Tibial nerve (tissue), 4 donors: ENCODE measurements around the gene AGAP6.
"Not testable (repeated sequence)": the region's sequence is repeated elsewhere in the genome, so short reads cannot be mapped to it uniquely, and the experiment has no call there.

Source experiments
- EP300 ChIP-seq, 2 donors: sonication (generic); formaldehyde crosslinking; IDR thresholded peaks; one replicate each; pipeline ENCODE4 v1.6.1; 2017; ENCODE audit warnings: antibody characterized with exemption in 2 of 2, mild to moderate bottlenecking in 1 of 2
- TF ChIP-seq, protein P1 (sequence below), 5 experiments: fragments of 200-600 bp in 3 of 5; fragments of 450-650 bp in 2 of 5; sonication (generic) in 3 of 5; IDR thresholded peaks; one replicate each; pipeline ENCODE4 v1.5.1; 2016 to 2019; ENCODE audit warnings: antibody characterized with exemption in 5 of 5, mild to moderate bottlenecking in 3 of 5, moderate library complexity in 2 of 5

DNA sequence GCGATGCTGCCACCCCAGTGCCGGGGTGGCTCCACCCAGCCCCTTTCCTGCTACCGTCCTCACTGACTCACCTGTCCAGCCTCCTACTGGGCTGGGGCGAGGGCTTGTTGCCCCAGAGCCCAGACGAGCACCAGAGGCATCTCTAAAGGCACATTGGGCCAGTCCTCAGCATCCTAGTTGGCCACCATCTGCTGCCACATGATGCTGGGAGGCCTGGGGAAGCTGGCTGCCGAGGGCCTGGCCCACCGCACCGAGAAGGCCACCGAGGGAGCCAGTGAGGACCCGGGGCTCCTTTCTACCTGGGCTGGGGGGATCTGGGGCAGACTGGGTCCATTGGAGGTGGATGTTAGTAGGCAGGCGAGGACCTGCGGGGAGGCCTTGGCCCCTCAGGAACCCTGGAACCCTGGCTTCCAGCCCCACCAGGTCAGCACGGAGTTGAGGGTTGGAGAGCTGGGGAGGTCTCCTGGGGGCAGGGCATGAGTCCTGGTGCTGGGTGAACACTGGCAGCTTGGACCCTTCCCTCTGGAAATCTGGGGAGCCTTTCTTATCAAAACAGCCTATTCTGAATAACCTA is 32.3 kb downstream of the AGAP6 start:
- TF ChIP-seq EP300 (IDR thresholded peaks at IDR 0.05), result not testable (repeated sequence)
- TF ChIP-seq, protein P1, sequence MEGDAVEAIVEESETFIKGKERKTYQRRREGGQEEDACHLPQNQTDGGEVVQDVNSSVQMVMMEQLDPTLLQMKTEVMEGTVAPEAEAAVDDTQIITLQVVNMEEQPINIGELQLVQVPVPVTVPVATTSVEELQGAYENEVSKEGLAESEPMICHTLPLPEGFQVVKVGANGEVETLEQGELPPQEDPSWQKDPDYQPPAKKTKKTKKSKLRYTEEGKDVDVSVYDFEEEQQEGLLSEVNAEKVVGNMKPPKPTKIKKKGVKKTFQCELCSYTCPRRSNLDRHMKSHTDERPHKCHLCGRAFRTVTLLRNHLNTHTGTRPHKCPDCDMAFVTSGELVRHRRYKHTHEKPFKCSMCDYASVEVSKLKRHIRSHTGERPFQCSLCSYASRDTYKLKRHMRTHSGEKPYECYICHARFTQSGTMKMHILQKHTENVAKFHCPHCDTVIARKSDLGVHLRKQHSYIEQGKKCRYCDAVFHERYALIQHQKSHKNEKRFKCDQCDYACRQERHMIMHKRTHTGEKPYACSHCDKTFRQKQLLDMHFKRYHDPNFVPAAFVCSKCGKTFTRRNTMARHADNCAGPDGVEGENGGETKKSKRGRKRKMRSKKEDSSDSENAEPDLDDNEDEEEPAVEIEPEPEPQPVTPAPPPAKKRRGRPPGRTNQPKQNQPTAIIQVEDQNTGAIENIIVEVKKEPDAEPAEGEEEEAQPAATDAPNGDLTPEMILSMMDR (IDR thresholded peaks at IDR 0.05), result not testable (repeated sequence)
